Measurements from ENCODE around the gene PIK3R6. TPM values are rescaled to one million over a fixed set of nuclear protein-coding genes. Genes with fewer than 3 reads are reported as not detected.

PIK3R6 gene
- total and polyA plus RNA-seq, 2 of the 4 experiments (the other 2 are of a cell fraction) = not detected

- dilution Hi-C loops (cut with HindIII; ENCODE audit: low sequenced_read_pairs, unreplicated experiment) (no loop called here), in situ Hi-C loops (cut with MboI; ENCODE audit: low sequenced_read_pairs) (no loop called here), intact Hi-C loops (cut with micrococcal nuclease) (no loop called here)
- Histone ChIP-seq H3K14ac (replicated peaks; ENCODE audit: low read depth, low read length) (no peak overlapping the region), H3K36me3 (ENCODE audit: control insufficient read depth, insufficient read depth, low read length) (no peaks in the 10 kb centered on the region), H3K27ac (ENCODE audit: insufficient read depth, low read length) (no peak overlapping the region), H4K20me1 (ENCODE audit: insufficient read depth, low read length) (no peaks in the 10 kb centered on the region), H3K56ac (ENCODE audit: extremely low read depth, insufficient read depth, low read length) (no peak overlapping the region; the same call in 1 of the 2 replicates), H3K18ac (ENCODE audit: low read depth, low read length) (no peak overlapping the region), H2BK5ac (ENCODE audit: low read depth, low read length, poor library complexity, severe bottlenecking) (no peak overlapping the region), H2AK5ac (ENCODE audit: low read depth, low read length) (no peak overlapping the region), H2BK15ac (ENCODE audit: low read depth, low read length) (no peak overlapping the region), H3K4me1 (ENCODE audit: control insufficient read depth, insufficient read depth, low read length) (no peaks in the 10 kb centered on the region), H2BK120ac (ENCODE audit: low read depth, low read length) (no peak overlapping the region), H3K27me3 (ENCODE audit: control insufficient read depth, insufficient read depth, low read length) (no peaks in the 10 kb centered on the region), H3K9me1 (ENCODE audit: insufficient read depth, low read length) (no peaks in the 10 kb centered on the region), H2AFZ (replicated peaks; ENCODE audit: low read length, poor library complexity) (no peak overlapping the region), H3K9ac (ENCODE audit: low read depth, low read length) (no peak overlapping the region), H3K4me2 (ENCODE audit: low read depth, low read length) (no peak overlapping the region), H4K91ac (ENCODE audit: insufficient read depth, low read depth, low read length) (no peak overlapping the region), H2AK9ac (replicated peaks; ENCODE audit: low read depth, low read length, poor library complexity) (no peak overlapping the region), H4K8ac (ENCODE audit: low read depth in 2 of 2, low read length in 2 of 2) (no peak overlapping the region), H3K79me1 (ENCODE audit: low read depth in 1 of 2, low read length in 2 of 2) (no peaks in the 10 kb centered on the region), H2BK20ac (ENCODE audit: low read depth, low read length) (no peak overlapping the region), H3K4ac (ENCODE audit: low read depth, low read length) (no peak overlapping the region), H3K23ac (ENCODE audit: low read depth, low read length) (no peak overlapping the region), H4K5ac (ENCODE audit: low read depth, low read length) (no peak overlapping the region), H3K4me3 (ENCODE audit: insufficient read depth, low read depth, low read length) (no peak overlapping the region), H3K9me3 (ENCODE audit: control insufficient read depth, insufficient read depth, low read length) (no peaks in the 10 kb centered on the region)
- no TSS peak for BruUV-seq (replicated peaks)
- ChIA-PET CTCF (no interaction called here), POLR2A (ENCODE audit: unreplicated experiment) (no interaction called here)
- TF ChIP-seq USF2 (IDR thresholded peaks at IDR 0.05; ENCODE audit: low read depth, low read length) (no peak), ELK1 (IDR thresholded peaks at IDR 0.05; ENCODE audit: borderline replicate concordance, low read depth, low read length) (no peak), SMC3 (IDR thresholded peaks at IDR 0.05; ENCODE audit: low read depth, low read length) (no peak), FOS (IDR thresholded peaks at IDR 0.05; ENCODE audit: low read depth, low read length) (no peak), MXI1 (IDR thresholded peaks at IDR 0.05; ENCODE audit: borderline replicate concordance, low read depth, low read length) (no peak), RFX5 (IDR thresholded peaks at IDR 0.05; ENCODE audit: low read depth, low read length) (no peak), POLR2A (IDR thresholded peaks at IDR 0.05; ENCODE audit: low read depth, low read length) (no peak), CEBPB (IDR thresholded peaks at IDR 0.05; ENCODE audit: low read depth, low read length) (no peak)
- no peak for ATAC-seq (ENCODE audit: low read depth)
- no peak for DNase-seq
- 44% methylated on average over 1 of the region's 2 CpGs; no CpG with 5 or more reads in 1 of the 2 experiments for WGBS, 2 experiments (ENCODE audit: extremely low coverage in 2 of 2, insufficient read length in 1 of 2)
These were observed 36.7 kb upstream of the PIK3R6 start for GRCh38 chr17:8904201-8904600.
